Endothelial cell of umbilical vein (primary cell): Measurements from ENCODE around the gene EIF4A3. TPM values are rescaled to one million over a fixed set of nuclear protein-coding genes. Genes with fewer than 3 reads are reported as not detected.

ENCODE experiments used
- BruUV-seq: library from RNA; stranded (reverse); fragments of 400-500 nt; replicated peaks from 2 replicates; lab custom pipeline; 2021; lab: Mats Ljungman, UMichigan
- CTCF ChIA-PET: fragments of 300-600, 350-600 bp; sonication (Branson Sonifier 250); formaldehyde crosslinking; loops from one replicate; lab custom pipeline; 2021; ENCODE audit warnings: antibody characterized with exemption, inconsistent platforms; lab: Charles Lee
- POLR2A ChIA-PET: fragments of 300-600, 350-600 bp; sonication (Branson Sonifier 250); formaldehyde crosslinking; loops from one replicate; lab custom pipeline; 2021; ENCODE audit warnings: antibody characterized with exemption, inconsistent platforms; lab: Charles Lee
- DNase-seq: peaks from one replicate; pipeline ENCODE4 v3.0.0-alpha.2; 2011; ENCODE audit warnings: low read depth, low spot score
- FAIRE-seq: peaks from 2 replicates; lab custom pipeline; 2011; peaks lifted over from hg19 to GRCh38; lab: Jason Lieb, UNC
- H2AFZ ChIP-seq: 2 replicates; pipeline ENCODE4 v1.6.0; 2012; ENCODE audit warnings: low read depth, low read length, control low read depth, inconsistent platforms
- H3K27ac ChIP-seq: 2 replicates; pipeline ENCODE4 v1.5.1; 2011; ENCODE audit warnings: low read depth, mild to moderate bottlenecking, control low read depth, low read length, moderate library complexity; ENCODE audit not compliant: insufficient read depth
- H3K27me3 ChIP-seq, 2 experiments: 2 replicates each; pipeline versions ENCODE4 v1.6.0 to v1.6.1; 2011; ENCODE audit warnings: low read length in 2 of 2, mixed read lengths in 1 of 2; ENCODE audit not compliant: control insufficient read depth in 2 of 2, insufficient read depth in 2 of 2
- H3K36me3 ChIP-seq, 2 experiments: 2 replicates in 1 of 2; 3 replicates in 1 of 2; pipeline ENCODE4 v1.5.1; 2011; ENCODE audit warnings: low read length in 2 of 2, mild to moderate bottlenecking in 1 of 2, moderate library complexity in 1 of 2; ENCODE audit not compliant: control insufficient read depth in 2 of 2, insufficient read depth in 2 of 2; ENCODE audit errors: extremely low read depth in 1 of 2
- H3K4me1 ChIP-seq: 3 replicates; pipeline ENCODE4 v1.5.1; 2011; ENCODE audit warnings: mild to moderate bottlenecking, low read length; ENCODE audit not compliant: control insufficient read depth, insufficient read depth; ENCODE audit errors: extremely low read depth
- H3K4me2 ChIP-seq: 2 replicates; pipeline ENCODE4 v1.6.1; 2011; ENCODE audit warnings: low read length, control low read depth, mixed read lengths; ENCODE audit not compliant: insufficient read depth
- H3K4me3 ChIP-seq, 3 experiments: fragments of 200-600 bp in 1 of 3; sonication (generic), shearing (Covaris generic) in 1 of 3; replicated peaks in 1 of 3; 2 replicates each; pipeline ENCODE4 v1.5.1; 2011 to 2016; ENCODE audit warnings: control low read depth in 3 of 3, low read length in 3 of 3, mild to moderate bottlenecking in 2 of 3, inconsistent platforms in 1 of 3, low read depth in 1 of 3, moderate library complexity in 1 of 3; ENCODE audit not compliant: insufficient read depth in 1 of 3
- H3K79me2 ChIP-seq: 2 replicates; pipeline ENCODE4 v1.6.0; 2012; ENCODE audit warnings: low read length, inconsistent platforms; ENCODE audit not compliant: control insufficient read depth, insufficient read depth
- H3K9ac ChIP-seq: replicated peaks from 2 replicates; pipeline ENCODE3; 2011; ENCODE audit warnings: low read length, control low read depth; ENCODE audit not compliant: insufficient read depth; ENCODE audit errors: extremely low read depth
- H3K9me1 ChIP-seq: replicated peaks from 3 replicates; pipeline ENCODE4 v1.6.0; 2011; ENCODE audit warnings: mild to moderate bottlenecking, low read length; ENCODE audit not compliant: control insufficient read depth, insufficient read depth; ENCODE audit errors: extremely low read depth
- H3K9me3 ChIP-seq: replicated peaks from 2 replicates; pipeline ENCODE4 v1.5.1; 2012; ENCODE audit warnings: low read length, inconsistent platforms; ENCODE audit not compliant: control insufficient read depth, insufficient read depth
- H4K20me1 ChIP-seq: replicated peaks from 2 replicates; pipeline ENCODE3; 2011; ENCODE audit warnings: mild to moderate bottlenecking, low read length; ENCODE audit not compliant: control insufficient read depth, insufficient read depth; ENCODE audit errors: extremely low read depth
- CTCF ChIP-seq, 2 donors: IDR thresholded peaks; 1 replicate in 1 of 2; 2 replicates in 1 of 2; pipeline ENCODE4 v1.5.1; 2011; ENCODE audit warnings: low read length in 2 of 2, mild to moderate bottlenecking in 2 of 2, moderate library complexity in 2 of 2, control low read depth in 1 of 2, inconsistent platforms in 1 of 2, low read depth in 1 of 2; ENCODE audit not compliant: insufficient read depth in 1 of 2; ENCODE audit errors: extremely low read depth in 1 of 2
- EZH2 ChIP-seq: IDR thresholded peaks from 2 replicates; pipeline ENCODE4 v1.6.1; 2012; ENCODE audit warnings: borderline replicate concordance, low read depth, mild to moderate bottlenecking, moderate library complexity, low read length, inconsistent platforms; ENCODE audit not compliant: severe bottlenecking
- FOS ChIP-seq: IDR thresholded peaks from 2 replicates; pipeline ENCODE4 v1.6.1; 2011; ENCODE audit warnings: mild to moderate bottlenecking, low read length, moderate library complexity, borderline replicate concordance; ENCODE audit not compliant: insufficient read depth
- GATA2 ChIP-seq: IDR thresholded peaks from 2 replicates; pipeline ENCODE4 v1.7.0; 2011; ENCODE audit warnings: low read depth, mild to moderate bottlenecking, moderate library complexity, mixed read lengths, low read length; ENCODE audit not compliant: insufficient read length, insufficient read depth
- JUN ChIP-seq: IDR thresholded peaks from 2 replicates; pipeline ENCODE4 v1.6.1; 2011; ENCODE audit warnings: borderline replicate concordance, low read depth; ENCODE audit not compliant: insufficient read length, insufficient read depth
- MAX ChIP-seq: IDR thresholded peaks from 2 replicates; pipeline ENCODE4 v1.6.1; 2011; ENCODE audit not compliant: insufficient read depth, insufficient read length
- MYC ChIP-seq: IDR thresholded peaks from one replicate; pipeline ENCODE4 v1.6.1; 2011; ENCODE audit warnings: mild to moderate bottlenecking, low read depth, low read length
- POLR2A ChIP-seq: IDR thresholded peaks from 2 replicates; pipeline ENCODE4 v1.6.1; 2012; ENCODE audit warnings: low read depth, mild to moderate bottlenecking, control low read depth, low read length
- POLR2AphosphoS5 ChIP-seq: IDR thresholded peaks from 2 replicates; pipeline ENCODE4 v1.6.1; 2012; ENCODE audit warnings: low read depth, mild to moderate bottlenecking, control low read depth, low read length, moderate library complexity; ENCODE audit not compliant: insufficient read depth
- dilution Hi-C: fragments of 300-500 bp; cut with MboI; formaldehyde crosslinking; loops from one replicate; pipeline ENCODE4 v1.15.0; 2019; ENCODE audit warnings: low sequenced_read_pairs; ENCODE audit not compliant: extremely low pct_ligation_motif_present
- intact Hi-C: fragments of 100-400 bp; cut with micrococcal nuclease; formaldehyde crosslinking; loops from one replicate; pipeline ENCODE4 v1.10.0; 2022
- polyA plus RNA-seq, 4 experiments: library from polyadenylated mRNA; depleted of rRNA in 3 of 4; stranded (reverse) in 3 of 4; unstranded in 1 of 4; fragments of >200 nt; gene quantifications; 2 replicates each; pipeline versions ENCODE4 v1.2.1 to v1.2.3, GENCODE V29; 2011 to 2012; ENCODE audit warnings: missing spikeins in 1 of 4
- total RNA-seq: library from RNA; stranded (reverse); gene quantifications from 2 replicates; pipeline ENCODE4 v1.2.3, GENCODE V29; 2021

EIF4A3 gene
- total and polyA plus RNA-seq, 2 donors (not counting 3 experiments of a cell fraction or from before 2014, with no cell fraction given): 90.4 to 94.5 TPM

DNA sequence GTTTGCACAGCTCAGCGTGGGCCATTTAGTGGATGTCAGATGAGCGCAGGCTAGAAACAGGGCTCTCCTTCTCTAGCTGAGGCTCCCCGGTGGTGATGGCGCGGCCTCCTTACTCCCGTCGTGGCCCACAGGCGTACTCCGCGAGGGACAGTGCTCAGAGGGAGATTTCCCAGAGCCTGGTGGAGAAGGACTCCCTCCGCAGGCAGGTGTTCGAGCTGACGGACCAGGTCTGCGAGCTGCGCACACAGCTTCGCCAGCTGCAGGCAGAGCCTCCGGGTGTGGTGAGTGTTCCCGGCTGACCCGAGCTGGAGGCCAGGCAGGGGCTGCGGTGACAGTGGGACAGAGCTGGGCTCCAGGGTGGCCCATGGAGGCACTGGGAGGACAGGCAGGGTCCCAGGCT, 44.3 kb upstream of the EIF4A3 start:
- H3K9me1 ChIP-seq: no peaks in the 10 kb centered on the region
- H3K9me3 ChIP-seq: no peaks in the 10 kb centered on the region
- peaks cover 0 to 5% of the 10 kb centered on the region in 2 experiments for H3K27me3 ChIP-seq
- no peaks in the 10 kb centered on the region for H3K36me3 ChIP-seq
- TF ChIP-seq EZH2 (no peak), MYC (no peak), GATA2 (no peak), MAX (no peak), POLR2AphosphoS5 (no peak), CTCF (IDR thresholded peaks at IDR 0.05; ENCODE audit: extremely low read depth in 1 of 2, insufficient read depth in 1 of 2, low read depth in 1 of 2, low read length in 2 of 2) (no peak), JUN (no peak), FOS (no peak), POLR2A (no peak)
- ChIA-PET POLR2A (no interaction called here), CTCF (interaction anchor here (1.3 to 1.5 kb wide), 3 partner anchors 10 to 14 kb away, joined by 4 to 5 read pairs (median 4); no protein-coding TSS in a partner anchor)
- no peak for FAIRE-seq
- dilution Hi-C loops (no loop called here), intact Hi-C loops (no loop called here)
- no peak overlapping the region for H3K27ac ChIP-seq
- no peak overlapping the region for H3K9ac ChIP-seq
- H4K20me1 ChIP-seq: no peaks in the 10 kb centered on the region
- no peak overlapping the region for H3K4me3 ChIP-seq
- no peaks in the 10 kb centered on the region for H3K4me1 ChIP-seq
- H3K79me2 ChIP-seq: no peaks in the 10 kb centered on the region
- no TSS peak for BruUV-seq
- DNase-seq: no peak
- no peak overlapping the region for H3K4me2 ChIP-seq
- no peak overlapping the region for H2AFZ ChIP-seq
